Measurements from ENCODE around the gene NUDT16L1. TPM values are rescaled to one million over a fixed set of nuclear protein-coding genes. Genes with fewer than 3 reads are reported as not detected.

Gene NUDT16L1
- total RNA-seq, 4 donors from 2014 or later, result 15.4 to 48.3 (median 33.1) TPM

- Histone ChIP-seq H3K27ac (peak overlapping the region; percentile 88 to 95), H3K27me3 (no peaks in the 10 kb centered on the region), H3K9me3 (no peaks in the 10 kb centered on the region), H3K36me3 (no peaks in the 10 kb centered on the region), H3K4me1 (no peaks in the 10 kb centered on the region), H3K4me3 (peak overlapping the region; percentile 35 to 42)
- no peak for TF ChIP-seq POLR2A (IDR thresholded peaks at IDR 0.05)
- TF ChIP-seq CTCF (IDR thresholded peaks at IDR 0.05), result no peak
- intact Hi-C loops (cut with DNase I; ENCODE audit: low total_unique reads), result no loop called here
- DNase-seq, result peak; percentile 56 to 65
These were observed 14.1 kb upstream of the NUDT16L1 start for GRCh38 chr16:4679156-4679849.

GRCh38 chr16:4679850-4680636 is 13.3 kb upstream of the NUDT16L1 start:
- Histone ChIP-seq H3K36me3 (no peaks in the 10 kb centered on the region), H3K27ac (peak overlapping the region; percentile 88 to 95), H3K4me3 (peak overlapping the region; percentile 35 to 42), H3K27me3 (no peaks in the 10 kb centered on the region), H3K9me3 (no peaks in the 10 kb centered on the region), H3K4me1 (no peaks in the 10 kb centered on the region)
- intact Hi-C loops (cut with DNase I; ENCODE audit: low total_unique reads), result no loop called here
- TF ChIP-seq CTCF (IDR thresholded peaks at IDR 0.05) (no peak), POLR2A (IDR thresholded peaks at IDR 0.05) (peak in 1 of 2 donors; percentile 44)
- peak; percentile 91 to 93 for DNase-seq

GRCh38 chr16:4680673-4681470 is 12.5 kb upstream of the NUDT16L1 start:
- TF ChIP-seq CTCF (IDR thresholded peaks at IDR 0.05), result no peak
- no peak for TF ChIP-seq POLR2A (IDR thresholded peaks at IDR 0.05)
- H3K4me1 ChIP-seq, result no peaks in the 10 kb centered on the region
- DNase-seq, result no peak
- H3K36me3 ChIP-seq, result no peaks in the 10 kb centered on the region
- peak overlapping the region; percentile 35 to 42 for H3K4me3 ChIP-seq
- intact Hi-C loops (cut with DNase I; ENCODE audit: low total_unique reads), result no loop called here
- H3K27ac ChIP-seq, result peak overlapping the region; percentile 88 to 95
- no peaks in the 10 kb centered on the region for H3K27me3 ChIP-seq
- no peaks in the 10 kb centered on the region for H3K9me3 ChIP-seq

GRCh38 chr16:4681471-4682083 is 11.8 kb upstream of the NUDT16L1 start:
- intact Hi-C loops (cut with DNase I; ENCODE audit: low total_unique reads), result no loop called here
- Histone ChIP-seq H3K27ac (peak overlapping the region; percentile 88 to 95), H3K4me3 (no peak overlapping the region), H3K36me3 (no peaks in the 10 kb centered on the region), H3K4me1 (no peaks in the 10 kb centered on the region), H3K27me3 (no peaks in the 10 kb centered on the region), H3K9me3 (no peaks in the 10 kb centered on the region)
- TF ChIP-seq CTCF (IDR thresholded peaks at IDR 0.05) (no peak), POLR2A (IDR thresholded peaks at IDR 0.05) (no peak)
- DNase-seq, result no peak

All from uterus (tissue), 4 donors.